Heart left ventricle (tissue), 13 donors: ENCODE measurements around the gene LRRC58.

Experiments
- CTCF ChIP-seq, 12 donors: fragments of 200-600 bp; sonication (generic) in 4 of 12; IDR thresholded peaks; one replicate each; pipeline versions ENCODE4 v1.5.0 to v1.8.0; 2018 to 2022; ENCODE audit warnings: antibody characterized with exemption in 12 of 12, mild to moderate bottlenecking in 5 of 12
- POLR2A ChIP-seq, 2 donors: fragments of 450-650 bp; IDR thresholded peaks; one replicate each; pipeline ENCODE4 v1.6.1; 2017; ENCODE audit warnings: antibody characterized with exemption in 2 of 2, mild to moderate bottlenecking in 2 of 2, moderate library complexity in 2 of 2
- donor health status: ischemic (EF 13 %, LVEDD 7.1; RV severe dilation, severe dysfunction).
- donor health status: DM: no; HTN: yes; CAD: no.
- donor health status: DM: no; HTN: no; CAD: no.
- donor health status: ischemic (EF 25% LVEDD 6.9; RV normal size, moderate dysfunction).
- donor health status: ischemic (EF 25% LVEDD 5.7; RV mildly dilated, moderate dysfunction).
- donor health status: ischemic (EF 35%, LVEDD 5.7; RV mildly dilated, moderate dysfunction).
- donor health status: nonischemic (EF 11% LVEDD 7.7; RV severe dilation, severe dysfunction).
- donor health status: DM: yes; HTN: yes; CAD: no.
- donor health status: PGD.
- donor health status: ischemic (EF 29% LVEDD 5.4; RV normal size, mild dysfunction).
- donor health status: nonischemic (EF 23%, LVEDD 6.1; RV moderate dilation, normal function).

GRCh38 chr3:120393761-120394160, 44.6 kb upstream of the LRRC58 start:
- no peak for TF ChIP-seq POLR2A (IDR thresholded peaks at IDR 0.05)
- TF ChIP-seq CTCF (IDR thresholded peaks at IDR 0.05): no peak
